ENCODE data around the gene UTP20. TPM values are rescaled to one million over a fixed set of nuclear protein-coding genes. Genes with fewer than 3 reads are reported as not detected.

The UTP20 gene
- total RNA-seq, 6 donors from 2014 or later: 7.1 to 17.0 (median 11.4) TPM

- TF ChIP-seq POLR2AphosphoS5 (IDR thresholded peaks at IDR 0.05): no peak
- no peak for TF ChIP-seq POLR2A (IDR thresholded peaks at IDR 0.05)
- no peak for TF ChIP-seq EP300 (IDR thresholded peaks at IDR 0.05)
- TF ChIP-seq CTCF (IDR thresholded peaks at IDR 0.05): no peak
- Histone ChIP-seq H3K27me3 (no peaks in the 10 kb centered on the region), H3K36me3 (no peaks in the 10 kb centered on the region), H3K4me3 (no peak overlapping the region), H3K4me1 (no peaks in the 10 kb centered on the region), H3K9me3 (no peaks in the 10 kb centered on the region), H3K27ac (no peak overlapping the region)
- WGBS, 2 donors: 47 to 62% methylated on average over 2 of the region's 2 CpGs
- DNase-seq: no peak
- no peak for ATAC-seq (ENCODE audit: low FRiP score in 2 of 2)
These were observed 150.6 kb downstream of the UTP20 start for GRCh38 chr12:101430456-101430855.

GRCh38 chr12:101436136-101436535, 156.2 kb downstream of the UTP20 start:
- no peak overlapping the region for H3K27ac ChIP-seq
- ATAC-seq (ENCODE audit: low FRiP score in 2 of 2) (no peak), DNase-seq (no peak)
- H3K4me1 ChIP-seq: no peaks in the 10 kb centered on the region
- no peak for TF ChIP-seq POLR2A (IDR thresholded peaks at IDR 0.05)
- no peak for TF ChIP-seq EP300 (IDR thresholded peaks at IDR 0.05)
- no peak for TF ChIP-seq POLR2AphosphoS5 (IDR thresholded peaks at IDR 0.05)
- no peak for TF ChIP-seq CTCF (IDR thresholded peaks at IDR 0.05)
- no peaks in the 10 kb centered on the region for H3K36me3 ChIP-seq
- H3K27me3 ChIP-seq: no peaks in the 10 kb centered on the region
- H3K4me3 ChIP-seq: no peak overlapping the region
- H3K9me3 ChIP-seq: no peaks in the 10 kb centered on the region

Small RNA genes lying within 50 kb of the gene (small RNA-seq; reads per million reads assigned to genes)
- gene RNU6-1068P (0 reads per million in 4 donors), gene RPS27P23 (0 reads per million in 4 donors)

Other genes starting within 250 kb of the UTP20 start
- 1 to 10 TPM in 5 of 6 donors, not detected in 1; 2.1 to 8.8 (median 7.2) TPM for gene SLC5A8, start 69.9 kb upstream of the UTP20 start, total RNA-seq
- 10 to 100 TPM; 13.6 to 84.1 (median 61.2) TPM for gene ARL1, start 127.7 kb downstream of the UTP20 start, total RNA-seq
- gene SPIC, start 195.2 kb downstream of the UTP20 start, total RNA-seq: under 1 TPM in 1 of 6 donors, not detected in 5; 0.20 TPM